GM10248 (cell line): Measurements from ENCODE around the gene THAP4.

Experiments used
- CTCF ChIA-PET: fragments of 300-600 bp; sonication (Branson Sonifier 250); formaldehyde crosslinking; extraction: SDS; loops from one replicate; lab custom pipeline; 2021; ENCODE audit warnings: antibody characterized with exemption; lab: Yijun Ruan, JAX
- POLR2A ChIA-PET: fragments of 350-650 bp; sonication (Branson Sonifier 250); formaldehyde crosslinking; extraction: SDS; loops from one replicate; lab custom pipeline; 2020; ENCODE audit warnings: antibody characterized with exemption; lab: Yijun Ruan, JAX
- DNase-seq: peaks from one replicate; pipeline ENCODE4 v3.0.0; 2012; ENCODE audit errors: extremely low spot score
- CTCF ChIP-seq: IDR thresholded peaks from 2 replicates; pipeline ENCODE4 v1.5.1; 2012; ENCODE audit warnings: mild to moderate bottlenecking, low read depth; ENCODE audit errors: extremely low read depth, missing control alignments, control extremely low read depth

The THAP4 gene

GRCh38 chr2:241672243-241673188 lies 35.6 kb upstream of the THAP4 start:
- ChIA-PET CTCF (no interaction called here), POLR2A (no interaction called here)
- TF ChIP-seq CTCF: no peak
- no peak for DNase-seq

DNA sequence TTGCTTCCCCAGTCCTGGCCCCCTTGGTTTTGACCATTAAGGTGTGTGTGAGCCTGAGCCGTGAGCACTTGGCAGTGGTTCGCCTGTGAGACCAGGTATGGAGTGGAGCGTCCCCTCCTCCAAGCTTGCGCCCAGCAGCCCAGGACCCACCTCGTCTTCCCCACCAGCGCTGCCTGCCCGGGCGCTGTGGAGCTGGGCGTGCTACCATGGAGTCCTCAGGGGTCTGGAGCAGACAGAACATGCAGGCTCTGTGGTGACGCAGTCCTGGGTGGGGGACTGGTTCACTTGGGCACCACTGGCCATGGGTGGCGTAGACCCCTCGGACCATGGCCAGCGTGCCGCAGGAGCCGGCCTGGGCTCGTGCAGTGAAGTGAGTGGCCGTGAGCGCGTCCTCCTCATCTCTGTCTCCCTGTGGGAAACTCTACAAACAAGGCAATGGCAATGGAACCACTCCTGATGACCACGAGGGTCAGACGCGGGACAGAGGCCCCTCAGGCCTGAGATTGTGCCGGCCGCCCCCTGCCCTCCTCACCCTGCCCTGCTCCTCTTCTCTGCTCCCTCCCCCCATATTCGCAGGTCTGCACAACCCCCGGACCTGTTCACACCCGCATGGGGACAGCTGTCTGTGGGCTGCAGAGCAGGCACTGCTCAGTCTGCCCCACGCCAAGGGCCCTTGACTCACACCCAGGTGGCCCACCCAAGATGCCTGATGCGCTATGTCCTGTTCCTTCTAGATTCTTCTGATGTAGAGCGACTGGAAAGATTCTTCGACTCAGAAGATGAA lies 34.7 kb upstream of the THAP4 start:
- ChIA-PET CTCF (interaction anchor here (1.0 kb wide), 1 partner anchor 12 kb away, joined by 5 read pairs; no protein-coding TSS in a partner anchor), POLR2A (no interaction called here)
- no peak for DNase-seq
- TF ChIP-seq CTCF: no peak

DNA sequence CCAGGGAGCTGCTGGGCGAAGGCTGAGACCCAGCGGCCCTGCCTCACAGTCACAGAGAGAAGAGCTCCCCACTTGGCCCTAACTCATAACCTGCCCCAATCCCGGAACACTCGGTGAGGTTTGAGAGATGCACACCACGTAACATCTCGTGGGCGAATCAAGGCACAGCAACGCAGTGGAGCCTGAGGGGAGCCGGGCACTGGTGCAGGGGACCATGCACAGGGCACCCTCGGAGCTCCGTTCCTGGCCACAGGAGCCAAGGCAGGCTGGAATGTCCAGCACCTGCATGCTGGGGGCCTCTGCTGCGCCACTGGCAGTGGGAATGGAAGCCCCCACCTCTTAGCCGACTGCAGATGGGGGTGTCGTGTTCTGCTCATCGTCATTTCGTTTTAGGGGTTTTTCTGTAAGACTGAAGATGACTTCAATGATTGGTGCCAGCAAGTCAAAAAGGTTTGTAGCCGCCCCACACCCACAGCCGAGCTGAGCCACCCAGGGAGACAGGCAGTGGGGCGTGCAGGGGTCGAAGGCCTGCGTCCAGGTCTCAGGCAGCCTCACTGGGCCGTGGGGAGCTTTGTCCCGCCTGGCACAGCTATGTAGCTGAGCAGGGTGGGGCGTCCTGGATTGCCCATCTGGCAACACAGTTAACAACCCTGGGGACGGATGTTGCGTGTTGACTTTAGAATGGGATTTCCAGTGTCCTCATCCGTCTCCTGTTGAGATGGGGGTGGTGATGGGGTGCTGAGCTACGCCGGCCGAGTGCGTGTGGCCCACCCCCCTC lies 33.6 kb upstream of the THAP4 start:
- ChIA-PET POLR2A (no interaction called here), CTCF (interaction anchor here (1.0 kb wide), 1 partner anchor 11 kb away, joined by 5 read pairs; no protein-coding TSS in a partner anchor)
- no peak for TF ChIP-seq CTCF
- DNase-seq: no peak

DNA sequence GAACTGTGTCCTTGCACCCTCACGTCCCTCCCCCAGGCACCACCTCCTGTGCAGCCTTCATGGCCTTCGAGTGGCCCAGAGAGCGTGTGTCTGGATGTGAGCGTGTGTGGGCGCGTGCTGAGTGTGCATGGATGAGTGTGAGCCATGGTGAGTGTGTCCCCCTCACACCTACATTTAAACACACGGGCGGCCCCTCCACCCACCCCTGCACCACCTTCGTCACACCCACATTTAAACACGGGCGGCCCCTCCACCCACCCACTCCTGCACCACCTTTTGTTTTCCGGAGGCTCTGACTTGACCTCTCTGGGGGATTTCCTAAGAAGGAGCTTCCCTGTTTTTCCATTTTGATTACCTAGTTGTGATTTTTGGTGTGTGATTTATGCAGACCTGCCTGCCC lies 31.9 kb upstream of the THAP4 start:
- ChIA-PET CTCF (no interaction called here), POLR2A (no interaction called here)
- no peak for TF ChIP-seq CTCF
- no peak for DNase-seq

DNA sequence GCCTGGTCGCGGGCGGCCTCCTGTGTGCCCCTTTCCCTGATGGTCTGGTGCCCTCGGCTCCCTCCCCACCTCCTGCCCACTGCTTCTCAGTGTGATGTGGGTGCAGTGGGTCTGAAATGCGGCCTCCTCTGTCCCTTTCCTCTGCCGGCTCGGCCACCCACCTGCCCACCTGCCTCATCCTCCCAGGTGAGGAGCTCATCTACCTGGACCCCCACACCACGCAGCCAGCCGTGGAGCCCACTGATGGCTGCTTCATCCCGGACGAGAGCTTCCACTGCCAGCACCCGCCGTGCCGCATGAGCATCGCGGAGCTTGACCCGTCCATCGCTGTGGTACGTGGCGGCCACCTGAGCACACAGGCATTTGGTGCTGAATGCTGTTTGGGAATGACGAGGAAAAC lies 31.4 kb upstream of the THAP4 start:
- no peak for TF ChIP-seq CTCF
- ChIA-PET POLR2A (no interaction called here), CTCF (interaction anchor here (1.6 kb wide), 1 partner anchor 22 kb away, joined by 3 read pairs; no protein-coding TSS in a partner anchor)
- no peak for DNase-seq

- POLR2A ChIA-PET: no interaction called here
- no peak for TF ChIP-seq CTCF
- no peak for DNase-seq
- CTCF ChIA-PET: interaction anchor here (1.6 kb wide), 1 partner anchor 20 kb away, joined by 3 read pairs; no protein-coding TSS in a partner anchor
Measured at GRCh38 chr2:241666627-241667400, 29.9 kb upstream of the THAP4 start.
